ENCODE data around the gene IFI27L1. TPM values are rescaled to one million over a fixed set of nuclear protein-coding genes. Genes with fewer than 3 reads are reported as not detected.

Gene IFI27L1
- total RNA-seq, 1 experiment from 2014 or later, result 19.6 TPM

- no peak overlapping the region for H3K27ac ChIP-seq (ENCODE audit: low read length)
- H3K27me3 ChIP-seq (ENCODE audit: control insufficient read depth, insufficient read depth, low read length), result no peaks in the 10 kb centered on the region
- in situ Hi-C loops (cut with HindIII; ENCODE audit: low pct_unique_long_range_greater_than_20kb, low sequenced_read_pairs) (no loop called here), intact Hi-C loops (cut with micrococcal nuclease; ENCODE audit: unreplicated experiment) (loop anchor here (5.0 kb wide), 1 partner anchor 86 kb away; no protein-coding TSS in a partner anchor)
- peaks cover 4% of the 10 kb centered on the region; the same call in 1 of the 2 replicates for H3K36me3 ChIP-seq (ENCODE audit: control insufficient read depth, insufficient read depth, low read length)
- POLR2A ChIA-PET, result no interaction called here
- ATAC-seq, result no peak
- H3K9me3 ChIP-seq (ENCODE audit: control insufficient read depth, insufficient read depth, low read depth, low read length), result no peaks in the 10 kb centered on the region
- CTCF ChIA-PET, result interaction anchor here (0.9 kb wide), 1 partner anchor 81 kb away, joined by 3 read pairs; no protein-coding TSS in a partner anchor
- no peak for TF ChIP-seq POLR2AphosphoS5 (IDR thresholded peaks at IDR 0.05; ENCODE audit: low read depth, low read length)
- no peak for TF ChIP-seq TCF7L2 (IDR thresholded peaks at IDR 0.05; ENCODE audit: low read depth, low read length)
- no peak; the same call in 1 of the 2 replicates for TF ChIP-seq CTCF (IDR thresholded peaks at IDR 0.05)
- TF ChIP-seq SIN3A (IDR thresholded peaks at IDR 0.05; ENCODE audit: borderline replicate concordance, insufficient read depth, low read depth, low read length), result no peak
- TF ChIP-seq REST (IDR thresholded peaks at IDR 0.05; ENCODE audit: insufficient read depth in 1 of 2, low read depth in 2 of 2, low read length in 1 of 2), result no peak
- DNase-seq (ENCODE audit: low read depth, low spot score), result no peak
- H3K4me3 ChIP-seq (ENCODE audit: low read depth in 2 of 2, low read length in 2 of 2), result no peak overlapping the region
- no TSS peak for BruUV-seq (replicated peaks)
- H3K4me1 ChIP-seq (ENCODE audit: control insufficient read depth, insufficient read depth, low read length), result no peaks in the 10 kb centered on the region
Measured at GRCh38 chr14:94051115-94051514, 30.0 kb upstream of the IFI27L1 start.

GRCh38 chr14:94051779-94052178 is 29.3 kb upstream of the IFI27L1 start:
- BruUV-seq (replicated peaks), result no TSS peak
- CTCF ChIA-PET, result interaction anchor here (0.9 kb wide), 1 partner anchor 80 kb away, joined by 3 read pairs; no protein-coding TSS in a partner anchor
- H3K27ac ChIP-seq (ENCODE audit: low read length), result no peak overlapping the region
- no peaks in the 10 kb centered on the region for H3K4me1 ChIP-seq (ENCODE audit: control insufficient read depth, insufficient read depth, low read length)
- in situ Hi-C loops (cut with HindIII; ENCODE audit: low pct_unique_long_range_greater_than_20kb, low sequenced_read_pairs), result no loop called here
- H3K4me3 ChIP-seq (ENCODE audit: low read depth in 2 of 2, low read length in 2 of 2), result no peak overlapping the region
- POLR2A ChIA-PET, result no interaction called here
- TF ChIP-seq SIN3A (IDR thresholded peaks at IDR 0.05; ENCODE audit: borderline replicate concordance, insufficient read depth, low read depth, low read length) (no peak), TCF7L2 (IDR thresholded peaks at IDR 0.05; ENCODE audit: low read depth, low read length) (no peak), CTCF (IDR thresholded peaks at IDR 0.05) (no peak), REST (IDR thresholded peaks at IDR 0.05; ENCODE audit: insufficient read depth in 1 of 2, low read depth in 2 of 2, low read length in 1 of 2) (no peak)
- ATAC-seq (no peak), DNase-seq (ENCODE audit: low read depth, low spot score) (no peak)
- H3K36me3 ChIP-seq (ENCODE audit: control insufficient read depth, insufficient read depth, low read length), result peaks cover 5% of the 10 kb centered on the region; the same call in 1 of the 2 replicates
- H3K27me3 ChIP-seq (ENCODE audit: control insufficient read depth, insufficient read depth, low read length), result no peaks in the 10 kb centered on the region
- intact Hi-C loops (cut with micrococcal nuclease; ENCODE audit: unreplicated experiment), result loop anchor here (5.0 kb wide), 1 partner anchor 86 kb away; no protein-coding TSS in a partner anchor
- H3K9me3 ChIP-seq (ENCODE audit: control insufficient read depth, insufficient read depth, low read depth, low read length), result no peaks in the 10 kb centered on the region

Measured in Panc1 (cell line).